ENCODE measurements around the gene LRRC15.
A peak's percentile ranks its signal among the peaks of the same experiment; 100 is the strongest.

LRRC15 gene

GRCh38 chr3:194384156-194384555 lies 14.6 kb upstream of the LRRC15 start:
- DNase-seq: no peak

- DNase-seq: no peak
These were observed 13.9 kb upstream of the LRRC15 start for GRCh38 chr3:194383276-194383940.

GRCh38 chr3:194382892-194383223 lies 13.3 kb upstream of the LRRC15 start:
- peak; percentile 25 to 57 for DNase-seq

GRCh38 chr3:194382196-194382891 lies 12.8 kb upstream of the LRRC15 start:
- no peak for DNase-seq

- DNase-seq: peak in 1 of 2 experiments; percentile 52
These were observed 11.9 kb upstream of the LRRC15 start for GRCh38 chr3:194381460-194381875.

- DNase-seq: peak in 1 of 2 experiments; percentile 21
These were observed 10.8 kb upstream of the LRRC15 start for GRCh38 chr3:194380326-194380725.

GRCh38 chr3:194379651-194380050 lies 10.1 kb upstream of the LRRC15 start:
- no peak for DNase-seq

GRCh38 chr3:194379231-194379630 lies 9.7 kb upstream of the LRRC15 start:
- DNase-seq: no peak

- DNase-seq: no peak
These were observed 8.2 kb upstream of the LRRC15 start for GRCh38 chr3:194377708-194378107.

- DNase-seq: no peak
These were observed 6.7 kb upstream of the LRRC15 start for GRCh38 chr3:194376241-194376560.

GRCh38 chr3:194375473-194376240 lies 6.1 kb upstream of the LRRC15 start:
- peak; percentile 95 to 97 for DNase-seq

GRCh38 chr3:194374935-194375334 lies 5.4 kb upstream of the LRRC15 start:
- DNase-seq: peak in 1 of 2 experiments; percentile 55

- DNase-seq: peak; percentile 36 to 69
These were observed 4.4 kb upstream of the LRRC15 start for GRCh38 chr3:194373899-194374298.

- no peak for DNase-seq
These were observed 3.5 kb upstream of the LRRC15 start for GRCh38 chr3:194373028-194373427.

GRCh38 chr3:194370753-194371152 lies 1.2 kb upstream of the LRRC15 start:
- no peak for DNase-seq

- DNase-seq: no peak
These were observed 625 bp downstream of the LRRC15 start for GRCh38 chr3:194368918-194369317.

- peak in 1 of 2 experiments; percentile 25 for DNase-seq
These were observed 1.3 kb downstream of the LRRC15 start for GRCh38 chr3:194367992-194368841.

GRCh38 chr3:194365978-194366490 lies 3.5 kb downstream of the LRRC15 start:
- no peak for DNase-seq

- DNase-seq: no peak
These were observed 4.0 kb downstream of the LRRC15 start for GRCh38 chr3:194365526-194365925.

GRCh38 chr3:194364652-194365434 lies 4.7 kb downstream of the LRRC15 start:
- DNase-seq: peak; percentile 97 to 99

GRCh38 chr3:194364314-194364651 lies 5.3 kb downstream of the LRRC15 start:
- DNase-seq: no peak

- no peak for DNase-seq
These were observed 9.0 kb downstream of the LRRC15 start for GRCh38 chr3:194360568-194360967.

Data from NCI-H524 (cell line).